Epidermal melanocyte (primary cell): Measurements from ENCODE around the gene OR4D6.
"Not testable (repeated sequence)": the region's sequence is repeated elsewhere in the genome, so short reads cannot be mapped to it uniquely, and the experiment has no call there.

ENCODE experiments used
- DNase-seq: peaks from one replicate; pipeline ENCODE4 v3.0.0; 2011; ENCODE audit warnings: low spot score; ENCODE audit not compliant: insufficient read length

The OR4D6 gene

GRCh38 chr11:59456661-59457060 lies at the start of gene OR4D6:
Gene OR4D6, plus strand, starts transcription at chr11:59456961. Its CDS starts 0 bp downstream, at chr11:59456961.
- no peak for DNase-seq

DNA sequence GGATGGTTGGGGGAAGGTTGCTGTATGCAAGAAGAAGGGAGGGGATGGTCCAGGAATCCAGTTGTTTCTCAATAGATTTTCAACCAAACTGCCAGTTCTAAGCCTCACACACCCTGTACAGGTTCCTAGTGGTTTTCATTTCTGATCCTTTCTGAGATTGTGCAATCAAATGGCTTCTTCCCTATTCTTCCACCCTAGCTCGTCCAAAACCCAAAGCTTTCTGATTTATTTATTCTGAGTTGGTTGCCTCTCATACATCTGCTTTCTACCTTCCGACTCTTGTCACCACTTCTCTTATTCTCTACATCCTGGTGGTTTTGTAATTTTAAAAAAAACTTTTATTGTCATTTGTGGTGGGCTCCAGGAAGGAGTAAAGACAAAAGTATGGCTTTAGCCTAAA lies 43.1 kb upstream of the OR4D6 start:
- no peak for DNase-seq

DNA sequence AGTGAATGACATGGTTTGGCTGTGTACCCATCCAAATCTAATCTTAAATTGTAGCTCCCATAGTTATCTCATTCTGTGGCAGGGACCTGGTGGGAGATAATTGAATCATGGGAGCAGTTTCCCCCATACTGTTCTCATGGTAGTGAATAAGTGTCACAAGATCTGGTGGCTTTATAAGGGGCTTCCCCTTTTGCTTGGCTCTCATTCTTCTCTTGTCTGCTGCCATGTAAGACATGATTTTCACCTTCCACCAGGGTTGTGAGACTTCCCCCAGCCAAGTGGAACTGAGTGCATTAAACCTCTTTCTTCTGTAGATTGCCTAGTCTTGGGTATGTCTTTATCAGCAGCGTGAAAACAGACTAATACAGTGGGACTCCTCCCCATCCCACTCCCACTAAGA lies 41.6 kb upstream of the OR4D6 start:
- DNase-seq = no peak

- DNase-seq = no peak
Measured at GRCh38 chr11:59416613-59417012, 40.1 kb upstream of the OR4D6 start.

DNA sequence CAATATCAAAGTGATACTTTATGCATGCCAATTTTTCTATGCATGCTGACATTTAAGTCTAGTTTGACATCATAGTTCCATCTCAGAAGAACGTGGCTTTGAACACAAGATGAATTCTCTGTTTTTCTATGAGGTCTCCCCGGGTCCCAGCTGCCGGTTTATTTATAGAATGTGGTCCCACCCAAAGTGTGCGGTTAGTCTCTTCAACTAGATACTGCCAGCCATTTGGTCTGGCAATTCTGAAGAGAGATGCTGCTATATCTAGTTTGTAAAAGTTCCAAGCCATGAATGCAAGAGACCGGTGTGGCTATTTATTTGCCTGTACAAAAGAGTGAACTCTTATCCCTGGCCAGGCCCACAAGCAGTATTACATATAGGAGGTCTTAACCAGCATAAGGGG lies 39.7 kb upstream of the OR4D6 start:
- no peak for DNase-seq

DNA sequence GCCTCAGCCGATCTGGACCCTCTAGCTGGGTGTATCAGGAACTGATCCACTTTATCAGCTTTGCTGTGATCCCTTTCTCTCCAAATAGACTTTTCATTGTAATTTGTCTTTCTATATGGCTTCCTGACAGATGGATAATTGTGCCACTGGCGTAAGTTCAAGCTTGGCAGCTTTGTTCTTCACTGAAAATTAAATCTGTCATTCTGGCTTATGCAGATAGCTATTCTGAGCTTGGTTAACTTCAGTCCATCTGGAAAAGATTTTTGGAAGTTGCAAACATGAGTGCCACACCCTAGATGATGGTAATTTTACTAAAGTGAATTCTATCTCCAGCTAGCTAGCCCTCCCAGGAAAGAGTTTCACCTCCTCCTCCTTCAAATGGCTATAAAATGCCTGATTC lies 38.6 kb upstream of the OR4D6 start:
- DNase-seq = no peak

DNA sequence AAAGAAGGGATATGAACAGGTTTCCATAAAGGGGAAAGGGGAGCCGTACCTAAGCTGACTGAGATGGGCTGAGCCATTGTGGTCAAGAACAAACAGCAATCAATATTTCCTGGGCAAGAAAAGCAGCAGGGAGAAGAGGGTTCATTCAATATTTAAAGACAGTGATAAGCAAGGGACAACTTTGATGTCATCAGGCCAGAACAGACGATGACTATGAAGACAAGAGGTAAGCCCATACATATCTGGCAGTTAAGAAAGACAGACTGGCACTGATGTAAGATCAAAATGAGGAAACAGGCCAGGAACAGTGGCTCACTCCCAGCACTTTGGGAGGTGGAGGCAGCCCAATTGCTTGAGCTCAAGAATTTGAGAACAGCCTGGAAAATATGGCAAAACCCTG lies 32.9 kb upstream of the OR4D6 start:
- DNase-seq = no peak

DNA sequence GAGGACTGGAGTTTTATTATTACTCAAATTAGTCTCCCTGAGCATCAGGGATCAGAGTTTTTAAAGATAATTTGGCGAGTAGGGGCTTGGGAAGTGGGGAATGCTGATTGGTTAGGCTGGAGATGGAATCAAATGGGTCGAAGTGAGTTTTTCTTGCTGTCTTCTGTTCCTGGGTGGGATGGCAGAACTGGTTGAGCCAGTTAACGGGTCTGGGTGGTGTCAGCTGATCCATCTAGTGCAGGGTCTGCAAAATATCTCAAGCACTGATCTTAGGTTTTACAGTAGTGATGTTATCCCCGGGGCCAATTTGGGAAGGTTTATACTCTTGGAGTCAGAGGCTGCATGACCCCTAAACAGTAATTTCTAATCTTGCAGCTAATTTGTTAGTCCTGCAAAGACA lies 31.6 kb upstream of the OR4D6 start:
- no peak for DNase-seq

DNA sequence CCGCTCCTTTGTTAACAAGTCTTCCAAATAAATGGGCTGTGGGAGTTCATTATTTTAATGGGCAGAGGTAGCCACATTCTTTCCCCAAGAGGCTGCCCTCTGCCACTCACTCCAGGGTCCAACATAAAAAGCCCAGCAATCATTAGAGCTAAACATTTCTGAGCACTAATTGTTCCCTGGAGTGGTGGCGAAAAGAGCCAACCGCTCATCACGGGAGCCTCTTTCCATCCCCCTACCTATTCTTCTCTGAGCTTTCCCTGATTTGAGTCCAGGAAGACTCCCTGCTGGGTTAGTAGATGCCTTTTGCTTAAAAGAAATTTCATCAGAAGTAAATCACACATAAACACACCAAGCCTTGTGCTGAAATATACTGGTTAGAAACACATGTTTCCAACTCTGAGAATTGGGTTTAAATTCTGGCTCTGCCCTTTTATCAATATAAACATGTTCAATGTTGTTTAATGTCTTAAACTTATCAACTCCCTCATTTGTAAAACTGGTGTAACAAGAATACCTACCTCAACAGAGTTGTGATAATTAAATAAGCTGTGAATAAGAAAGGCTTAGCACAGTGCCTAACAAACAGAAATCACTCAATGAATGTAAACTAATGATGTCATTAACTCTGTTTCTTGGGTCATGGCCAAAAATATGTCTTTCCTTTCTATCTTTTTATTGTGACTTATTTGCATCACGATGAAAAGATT lies 30.2 kb upstream of the OR4D6 start, which contains the start of gene OR5A2:
TSS of gene OR5A2 (minus strand) at position 53 of the 707 bp plus-strand sequence. CDS start 3,460 bp downstream, outside the sequence.
- DNase-seq = no peak

DNA sequence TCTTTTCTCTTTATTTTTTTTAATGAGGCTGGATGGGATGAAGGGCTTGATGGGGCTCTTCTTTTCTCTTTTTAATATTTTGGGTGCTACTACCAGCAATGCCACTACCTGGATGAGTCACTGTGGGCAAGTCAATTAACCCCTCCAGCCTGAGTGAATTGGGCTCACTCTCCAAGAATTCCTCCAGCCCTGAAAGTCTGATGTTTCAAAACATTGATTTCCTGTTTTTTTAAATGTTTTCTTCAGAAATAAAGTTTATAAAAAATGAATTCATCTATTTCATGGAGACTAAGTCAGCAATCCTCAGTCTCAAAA lies 29.7 kb upstream of the OR4D6 start:
- DNase-seq = no peak

GRCh38 chr11:59429924-59430516 lies 26.7 kb upstream of the OR4D6 start:
- no peak for DNase-seq

GRCh38 chr11:59436169-59436568 lies 20.6 kb upstream of the OR4D6 start, which contains the start of gene OR5A1:
Gene OR5A1, plus strand, starts transcription at chr11:59436469. Its CDS starts 6,700 bp downstream, at chr11:59443169.
- no peak for DNase-seq

DNA sequence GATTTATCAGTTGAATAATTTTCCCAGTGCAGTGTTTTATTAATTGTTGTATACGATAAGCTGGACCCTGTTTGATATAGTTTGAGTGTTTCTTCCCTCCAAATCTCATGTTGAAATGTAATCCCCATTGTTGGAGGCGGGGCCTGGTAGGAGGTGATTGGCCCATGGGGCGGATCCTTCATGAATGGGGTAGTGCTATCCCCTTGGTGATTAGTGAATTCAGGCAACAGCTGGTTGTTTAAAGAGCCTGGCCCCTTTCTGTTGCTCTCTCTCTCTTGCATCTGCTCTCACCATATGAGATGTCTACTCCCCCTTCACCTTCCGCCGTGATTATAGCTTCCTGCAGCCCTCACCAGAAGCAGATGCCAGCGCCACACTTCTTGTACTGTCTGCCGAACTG lies 19.0 kb upstream of the OR4D6 start:
- no peak for DNase-seq

GRCh38 chr11:59445624-59446023 lies 11.1 kb upstream of the OR4D6 start:
- DNase-seq = not testable (repeated sequence)

- DNase-seq = no peak
Measured at GRCh38 chr11:59448484-59448883, 8.3 kb upstream of the OR4D6 start.

DNA sequence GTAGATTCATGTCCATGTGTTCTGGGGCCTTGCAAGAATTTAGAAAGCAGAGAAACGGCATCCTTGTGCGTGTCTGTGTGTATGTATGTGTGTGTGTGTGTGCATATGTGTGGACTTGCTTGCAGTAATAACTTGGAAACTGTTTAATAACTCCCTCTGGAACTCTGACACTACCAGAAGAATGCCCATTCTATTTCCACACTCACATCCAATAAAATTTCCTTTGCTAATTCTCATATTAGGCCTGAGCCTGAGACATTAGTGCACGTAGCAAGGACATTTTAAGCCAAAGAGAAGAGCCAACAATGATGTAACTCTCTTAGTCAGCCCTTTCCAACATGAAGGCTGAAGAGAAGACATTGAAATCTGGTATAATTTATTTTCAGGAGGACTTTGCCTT lies 3.2 kb downstream of the OR4D6 start:
- no peak for DNase-seq

- no peak for DNase-seq
Measured at GRCh38 chr11:59463190-59463641, 6.5 kb downstream of the OR4D6 start.

- no peak for DNase-seq
Measured at GRCh38 chr11:59473015-59473414, 16.3 kb downstream of the OR4D6 start, which contains the start of gene OR4D10. Gene OR4D10, plus strand, starts transcription at chr11:59473315. Its CDS starts 4,115 bp downstream, at chr11:59477430.

DNA sequence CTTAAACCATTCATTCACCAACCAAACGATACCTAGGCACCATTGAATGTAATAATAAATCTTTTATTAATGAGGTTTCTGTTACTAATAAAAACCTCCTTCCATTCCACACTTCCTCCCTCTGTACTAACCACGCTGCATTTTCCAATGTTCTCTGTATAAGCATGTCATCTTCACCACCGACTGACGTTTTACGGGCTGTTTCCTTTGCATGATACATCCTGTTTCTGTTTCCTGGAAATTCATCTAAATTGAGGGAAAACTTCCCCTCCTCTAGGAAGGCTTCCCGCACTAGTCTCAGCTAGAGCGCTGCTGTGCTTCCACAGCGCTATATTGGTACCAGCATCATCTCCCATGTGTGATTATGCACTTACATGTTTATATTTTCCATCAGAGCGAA lies 18.4 kb downstream of the OR4D6 start:
- no peak for DNase-seq

DNA sequence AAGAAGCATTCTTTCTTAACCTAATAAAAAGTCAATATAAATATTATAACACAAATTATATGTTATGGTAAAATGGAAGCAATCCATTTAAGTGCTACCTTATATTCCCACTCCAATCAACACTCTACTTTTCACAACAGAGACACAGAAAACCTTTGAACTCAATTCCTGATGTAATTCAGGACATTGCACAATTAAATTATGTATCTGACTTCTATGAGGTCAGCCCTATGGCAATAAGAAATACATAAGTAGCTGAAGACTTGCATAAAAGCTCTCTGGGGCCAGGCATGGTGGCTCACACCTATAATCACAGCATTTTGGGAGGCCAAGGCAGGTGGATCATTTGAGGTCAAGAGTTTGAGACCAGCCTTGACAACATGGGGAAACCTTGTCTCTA lies 23.1 kb downstream of the OR4D6 start:
- no peak for DNase-seq

DNA sequence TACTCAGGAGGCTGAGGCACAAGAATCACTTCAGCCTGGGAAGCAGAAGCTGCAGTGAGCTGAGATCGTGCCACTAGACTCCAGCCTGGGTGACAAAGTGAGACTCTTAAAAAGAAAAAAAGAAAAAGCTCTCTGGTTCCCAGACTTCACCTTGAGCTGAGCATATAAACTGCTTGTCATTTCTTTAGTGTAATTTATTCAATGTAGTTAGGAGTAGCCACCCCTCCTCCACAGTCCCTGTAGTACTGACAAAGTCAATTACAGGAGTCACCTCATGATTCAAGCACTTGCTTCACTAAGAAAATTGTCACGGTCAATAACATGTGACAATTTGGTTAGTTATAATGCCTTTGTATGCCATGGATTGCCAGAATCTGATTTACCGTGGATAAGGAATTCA lies 23.6 kb downstream of the OR4D6 start:
- DNase-seq = no peak

GRCh38 chr11:59501931-59502330 lies 45.2 kb downstream of the OR4D6 start:
- no peak for DNase-seq

DNA sequence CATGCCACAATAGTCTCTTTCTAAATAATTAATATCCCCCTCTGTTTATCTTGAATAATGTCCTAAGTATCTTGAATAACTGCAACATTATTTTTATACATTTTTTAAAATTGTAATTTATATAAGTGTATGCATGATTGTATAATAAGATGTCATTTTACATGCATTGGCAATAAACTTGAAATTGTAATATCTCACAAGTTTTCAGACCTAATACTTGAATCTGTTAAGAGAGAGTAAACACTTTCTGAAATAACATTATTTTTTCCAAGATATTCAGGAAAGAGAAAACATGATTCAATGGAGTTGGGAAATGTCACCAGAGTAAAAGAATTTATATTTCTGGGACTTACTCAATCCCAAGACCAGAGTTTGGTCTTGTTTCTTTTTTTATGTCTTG lies 46.5 kb downstream of the OR4D6 start, which contains the start of gene OR4D11:
TSS of gene OR4D11 (plus strand) at position 301 of the 400 bp plus-strand sequence. CDS start at position 301, 0 bp downstream.
- DNase-seq = no peak
